ENCODE measurements around the gene STK33. TPM values are rescaled to one million over a fixed set of nuclear protein-coding genes. Genes with fewer than 3 reads are reported as not detected.

Gene STK33
- total and polyA plus RNA-seq, 12 donors = 6.8 to 36.0 (median 17.2) TPM

GRCh38 chr11:8354622-8355415 is 239.2 kb downstream of the STK33 start:
- Histone ChIP-seq H3K27ac (no peak overlapping the region), H3K9me3 (replicated peaks in 1 of 3) (no peaks in the 10 kb centered on the region), H3K36me3 (replicated peaks in 1 of 2) (no peaks in the 10 kb centered on the region), H3K4me1 (replicated peaks in 1 of 2) (no peaks in the 10 kb centered on the region), H3K27me3 (no peaks in the 10 kb centered on the region), H3K4me3 (no peak overlapping the region)
- no peak for DNase-seq
- intact Hi-C loops (cut with DNase I) = no loop called here
- 29 to 56% (median 45%) methylated on average over 9 to 16 of the region's 16 CpGs for WGBS, 4 donors
- TF ChIP-seq POLR2A (IDR thresholded peaks at IDR 0.05) = no peak
- no peak for TF ChIP-seq CTCF (IDR thresholded peaks at IDR 0.05)

GRCh38 chr11:8352876-8353505 is 241.0 kb downstream of the STK33 start:
- 83 to 88% (median 85%) methylated on average over 7 to 13 of the region's 13 CpGs for WGBS, 4 donors
- intact Hi-C loops (cut with DNase I) = no loop called here
- H3K4me1 ChIP-seq (replicated peaks in 1 of 2) = no peaks in the 10 kb centered on the region
- H3K36me3 ChIP-seq (replicated peaks in 1 of 2) = no peaks in the 10 kb centered on the region
- TF ChIP-seq CTCF (IDR thresholded peaks at IDR 0.05) = no peak
- TF ChIP-seq POLR2A (IDR thresholded peaks at IDR 0.05) = no peak
- no peak overlapping the region for H3K27ac ChIP-seq
- no peak for DNase-seq
- no peak overlapping the region for H3K4me3 ChIP-seq
- H3K9me3 ChIP-seq (replicated peaks in 1 of 3) = no peaks in the 10 kb centered on the region
- H3K27me3 ChIP-seq = no peaks in the 10 kb centered on the region

GRCh38 chr11:8352103-8352875 is 241.7 kb downstream of the STK33 start:
- no peak for DNase-seq
- no peaks in the 10 kb centered on the region for H3K4me1 ChIP-seq (replicated peaks in 1 of 2)
- no peaks in the 10 kb centered on the region for H3K36me3 ChIP-seq (replicated peaks in 1 of 2)
- TF ChIP-seq CTCF (IDR thresholded peaks at IDR 0.05) = no peak
- no peak for TF ChIP-seq POLR2A (IDR thresholded peaks at IDR 0.05)
- H3K27me3 ChIP-seq = no peaks in the 10 kb centered on the region
- H3K27ac ChIP-seq = no peak overlapping the region
- no peaks in the 10 kb centered on the region for H3K9me3 ChIP-seq (replicated peaks in 1 of 3)
- intact Hi-C loops (cut with DNase I) = no loop called here
- H3K4me3 ChIP-seq = no peak overlapping the region
- WGBS, 4 donors = 86 to 91% (median 88%) methylated on average over 4 of the region's 4 CpGs

- no peak overlapping the region for H3K4me3 ChIP-seq
- H3K27ac ChIP-seq = no peak overlapping the region
- 65 to 74% (median 70%) methylated on average over 4 to 8 of the region's 8 CpGs for WGBS, 4 donors
- H3K27me3 ChIP-seq = no peaks in the 10 kb centered on the region
- DNase-seq = no peak
- no peaks in the 10 kb centered on the region for H3K36me3 ChIP-seq (replicated peaks in 1 of 2)
- intact Hi-C loops (cut with DNase I) = no loop called here
- H3K4me1 ChIP-seq (replicated peaks in 1 of 2) = no peaks in the 10 kb centered on the region
- H3K9me3 ChIP-seq (replicated peaks in 1 of 3) = no peaks in the 10 kb centered on the region
- no peak for TF ChIP-seq POLR2A (IDR thresholded peaks at IDR 0.05)
These were observed 242.8 kb downstream of the STK33 start for GRCh38 chr11:8351223-8351622.

Data from adrenal gland (tissue), 12 donors.